Right lobe of liver (tissue), 6 donors: ENCODE measurements around the gene RBM8A. TPM values are rescaled to one million over a fixed set of nuclear protein-coding genes. Genes with fewer than 3 reads are reported as not detected.

Experiments used
- ATAC-seq, 4 donors: fragments of 200-7000 bp; cut with Tn5 transposase; one replicate each; pipeline ENCODE4 v1.9.1; 2020; ENCODE audit warnings: mild to moderate bottlenecking in 4 of 4, moderate library complexity in 4 of 4
- DNase-seq, 3 donors: peaks; one replicate each; pipeline ENCODE4 v3.0.0-alpha.2; 2020
- H3K27ac ChIP-seq, 3 donors: fragments of 200-600 bp; one replicate each; pipeline ENCODE4 v1.8.0; 2022
- H3K27me3 ChIP-seq, 2 donors: fragments of 200-600 bp; one replicate each; pipeline ENCODE4 v1.8.0; 2022
- H3K36me3 ChIP-seq, 4 donors: fragments of 200-600 bp; sonication (generic) in 1 of 4; one replicate each; pipeline versions ENCODE4 v1.5.1 to v1.8.0; 2017 to 2022; ENCODE audit warnings: control low read depth in 1 of 4
- H3K4me1 ChIP-seq, 4 donors: fragments of 200-600 bp; sonication (generic) in 1 of 4; one replicate each; pipeline versions ENCODE4 v1.5.1 to v1.8.0; 2017 to 2022; ENCODE audit warnings: control low read depth in 1 of 4
- H3K4me3 ChIP-seq, 3 donors: fragments of 200-600 bp; one replicate each; pipeline ENCODE4 v1.8.0; 2022
- H3K9me3 ChIP-seq, 4 donors: fragments of 200-600 bp; sonication (generic) in 1 of 4; one replicate each; pipeline versions ENCODE4 v1.5.1 to v1.8.0; 2017 to 2022; ENCODE audit warnings: control low read depth in 1 of 4
- CTCF ChIP-seq, 4 donors: fragments of 200-600 bp in 3 of 4; fragments of 450-650 bp in 1 of 4; IDR thresholded peaks; one replicate each; pipeline versions ENCODE4 v1.5.1 to v1.8.0; 2016 to 2022; ENCODE audit warnings: antibody characterized with exemption in 4 of 4, mild to moderate bottlenecking in 2 of 4
- POLR2A ChIP-seq: fragments of 450-650 bp; IDR thresholded peaks from one replicate; pipeline ENCODE4 v1.6.1; 2017; ENCODE audit warnings: antibody characterized with exemption, mild to moderate bottlenecking
- WGBS: methylation state at CpG from one replicate; pipeline ENCODE4 v1.1.6; 2018; ENCODE audit warnings: low coverage, low lambda C conversion rate; ENCODE audit not compliant: insufficient coverage; ENCODE audit errors: missing lambda C conversion rate; 5-methylcytosine and 5-hydroxymethylcytosine counted together
- intact Hi-C, 2 donors: fragments of 100-400 bp; cut with DNase I; formaldehyde crosslinking; loops; one replicate each; pipeline versions ENCODE4 v1.11.2 to v1.14.1; 2022
- total RNA-seq, 6 experiments: library from RNA; depleted of rRNA in 2 of 6; stranded (reverse); fragments of >200 nt in 2 of 6; fragmentation: NEBNext Ultra II Directional in 3 of 6; extraction: Animal tissue kit (Norgen Biotek cat#: 25700) in 3 of 6; gene quantifications; one replicate each; pipeline versions ENCODE4 v1.1.0 to v1.2.4, GENCODE V29; 2016 to 2023
- donor health status: DM: no; HTN: yes; CAD: no.
- donor health status: DM: no; HTN: no; CAD: no.
- donor health status: DM: no; HTN: no; CAD: no.
- donor health status: DM: no; HTN: yes; CAD: no.
- donor health status: DM: no; HTN: yes; CAD: no.

RBM8A gene
- total RNA-seq, 6 experiments from 2014 or later, result 41.1 to 68.4 (median 56.3) TPM

GRCh38 chr1:145895471-145895870, 31.8 kb downstream of the RBM8A start:
- Histone ChIP-seq H3K4me3 (no peak overlapping the region), H3K27me3 (no peaks in the 10 kb centered on the region), H3K9me3 (no peaks in the 10 kb centered on the region), H3K27ac (no peak overlapping the region), H3K36me3 (no peaks in the 10 kb centered on the region), H3K4me1 (peaks cover 0 to 7% (median 3%) of the 10 kb centered on the region in 4 donors)
- DNase-seq (no peak), ATAC-seq (no peak)
- WGBS, result 100% methylated on average over 1 of the region's 1 CpG
- TF ChIP-seq POLR2A (no peak), CTCF (IDR thresholded peaks at IDR 0.05) (no peak)
- intact Hi-C loops, result no loop called here

GRCh38 chr1:145893306-145894055, 33.8 kb downstream of the RBM8A start:
- peaks cover 0 to 7% (median 3%) of the 10 kb centered on the region in 4 donors for H3K4me1 ChIP-seq
- intact Hi-C loops, result no loop called here
- peak overlapping the region in 1 of 3 donors; percentile 69 for H3K27ac ChIP-seq
- WGBS, result 83% methylated on average over 7 of the region's 7 CpGs
- H3K36me3 ChIP-seq, result no peaks in the 10 kb centered on the region
- no peak overlapping the region for H3K4me3 ChIP-seq
- no peak for DNase-seq
- H3K9me3 ChIP-seq, result no peaks in the 10 kb centered on the region
- TF ChIP-seq POLR2A, result no peak
- no peak for TF ChIP-seq CTCF (IDR thresholded peaks at IDR 0.05)
- no peaks in the 10 kb centered on the region for H3K27me3 ChIP-seq
- no peak for ATAC-seq

GRCh38 chr1:145892486-145893087, 34.7 kb downstream of the RBM8A start:
- ATAC-seq (no peak), DNase-seq (no peak)
- peak overlapping the region; percentile 46 to 69 (median 64) for H3K27ac ChIP-seq
- no peaks in the 10 kb centered on the region for H3K36me3 ChIP-seq
- H3K4me3 ChIP-seq, result no peak overlapping the region
- no peak for TF ChIP-seq POLR2A
- TF ChIP-seq CTCF (IDR thresholded peaks at IDR 0.05), result no peak
- intact Hi-C loops, result no loop called here
- WGBS, result 29% methylated on average over 2 of the region's 3 CpGs
- peaks cover 0 to 8% (median 3%) of the 10 kb centered on the region in 4 donors for H3K4me1 ChIP-seq
- no peaks in the 10 kb centered on the region for H3K27me3 ChIP-seq
- no peaks in the 10 kb centered on the region for H3K9me3 ChIP-seq

- H3K27me3 ChIP-seq, result no peaks in the 10 kb centered on the region
- intact Hi-C loops, result no loop called here
- DNase-seq (peak; percentile 87 to 94 (median 91)), ATAC-seq (peak; percentile 91 to 97 (median 96))
- H3K27ac ChIP-seq, result peak overlapping the region; percentile 46 to 69 (median 64)
- 0% methylated on average over 6 of the region's 6 CpGs for WGBS
- TF ChIP-seq CTCF (IDR thresholded peaks at IDR 0.05), result peak; percentile 91 to 95 (median 93)
- peak; percentile 37 for TF ChIP-seq POLR2A
- peak overlapping the region in 1 of 3 donors; percentile 18 for H3K4me3 ChIP-seq
- peaks cover 0 to 12% (median 3%) of the 10 kb centered on the region in 4 donors for H3K4me1 ChIP-seq
- H3K9me3 ChIP-seq, result no peaks in the 10 kb centered on the region
- H3K36me3 ChIP-seq, result no peaks in the 10 kb centered on the region
These were observed 35.4 kb downstream of the RBM8A start for GRCh38 chr1:145891587-145892485.
